Measurements from ENCODE around the gene MICAL2.

The MICAL2 gene

DNA sequence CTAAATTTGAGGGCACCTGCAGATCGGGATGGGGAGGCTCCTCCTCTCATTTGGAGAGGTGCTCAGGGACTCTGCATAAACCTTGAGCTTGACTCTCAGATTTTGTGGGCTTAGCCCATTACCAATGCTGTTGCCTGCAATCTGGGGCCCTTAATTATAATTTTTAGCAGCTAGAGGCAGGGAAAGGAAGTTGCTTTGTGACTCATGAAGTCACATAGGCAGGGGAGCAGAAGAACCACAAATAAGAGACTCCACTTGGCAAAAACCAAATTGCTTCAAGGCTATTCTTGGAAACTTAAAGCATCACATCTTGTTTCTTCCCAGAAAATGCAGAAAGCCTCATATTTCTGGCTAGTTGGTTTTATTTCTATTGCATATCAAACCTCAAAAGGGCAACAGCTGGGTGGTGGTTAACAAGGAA is 46.9 kb downstream of the MICAL2 start:
- TF ChIP-seq NFIC (IDR thresholded peaks at IDR 0.05) (no peak), TAF1 (IDR thresholded peaks at IDR 0.05; ENCODE audit: low read depth) (no peak), EGR1 (IDR thresholded peaks at IDR 0.05) (no peak)

DNA sequence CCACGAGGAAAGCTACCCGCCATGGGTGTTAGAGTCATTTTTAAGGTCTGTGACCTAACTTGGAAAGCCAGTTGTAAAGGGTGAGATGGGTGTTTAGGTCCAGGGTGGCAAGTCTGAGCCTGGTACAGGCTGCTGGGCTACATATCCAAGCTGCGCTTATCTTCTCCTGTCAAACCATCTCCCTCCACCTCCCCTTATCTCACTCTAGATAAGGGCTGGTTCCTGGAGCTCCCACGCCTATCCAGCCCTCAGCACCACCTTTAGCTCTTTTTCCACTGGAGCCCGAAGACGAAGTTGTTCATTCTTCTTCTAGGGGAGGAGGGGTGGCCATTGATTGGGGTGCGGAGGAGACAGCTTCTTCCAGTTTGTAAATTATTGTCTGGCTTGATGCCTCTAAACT is 48.5 kb downstream of the MICAL2 start:
- TF ChIP-seq, protein P1, sequence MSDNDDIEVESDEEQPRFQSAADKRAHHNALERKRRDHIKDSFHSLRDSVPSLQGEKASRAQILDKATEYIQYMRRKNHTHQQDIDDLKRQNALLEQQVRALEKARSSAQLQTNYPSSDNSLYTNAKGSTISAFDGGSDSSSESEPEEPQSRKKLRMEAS (IDR thresholded peaks at IDR 0.05) = no peak

DNA sequence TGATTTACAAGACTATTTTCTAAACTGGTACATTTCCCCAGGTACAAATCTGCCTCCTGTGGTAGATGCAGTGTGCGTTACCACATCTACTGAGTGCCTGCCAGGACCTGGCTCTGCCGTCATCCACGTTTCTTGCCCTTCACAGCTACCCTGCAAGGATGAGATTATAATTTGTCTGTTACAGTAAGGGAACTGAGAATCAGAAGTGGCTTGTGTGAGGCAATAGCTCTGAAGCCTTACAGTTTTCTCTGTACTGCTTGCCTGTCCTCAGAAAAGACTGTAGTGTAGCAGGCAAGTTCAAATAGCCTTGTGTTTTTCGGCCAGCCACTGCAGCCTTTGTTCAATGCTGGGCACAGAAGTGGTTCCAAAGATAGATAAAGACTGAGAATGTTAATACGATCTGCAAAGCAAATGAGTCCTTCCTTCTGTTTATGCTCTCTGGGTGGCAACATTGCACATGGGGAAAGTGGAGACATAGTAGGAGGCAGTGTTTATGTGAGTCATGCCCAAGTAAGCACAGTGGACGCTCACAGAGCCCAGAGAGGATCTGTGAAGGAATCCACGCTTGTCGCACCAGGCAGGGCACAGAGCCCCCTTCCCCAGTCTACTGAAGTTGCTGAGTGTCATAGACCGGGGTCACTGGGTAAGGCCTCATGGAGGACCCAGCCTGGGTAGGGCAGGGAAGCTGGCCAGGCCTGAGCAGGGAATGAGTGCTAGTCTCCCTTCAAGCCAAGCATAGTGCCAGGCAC is 49.1 kb downstream of the MICAL2 start:
- no peak for TF ChIP-seq RAD21 (IDR thresholded peaks at IDR 0.05; ENCODE audit: low read depth)
- no peak for TF ChIP-seq EGR1 (IDR thresholded peaks at IDR 0.05)
- no peak for TF ChIP-seq ZBTB7A (IDR thresholded peaks at IDR 0.05; ENCODE audit: low read depth)
- TF ChIP-seq YY1 (IDR thresholded peaks at IDR 0.05; ENCODE audit: low read depth) = no peak
- no peak for TF ChIP-seq NFIC (IDR thresholded peaks at IDR 0.05)
- TF ChIP-seq TEAD4 (IDR thresholded peaks at IDR 0.05) = no peak
- TF ChIP-seq TAF1 (IDR thresholded peaks at IDR 0.05; ENCODE audit: low read depth) = no peak
- TF ChIP-seq, protein P2, sequence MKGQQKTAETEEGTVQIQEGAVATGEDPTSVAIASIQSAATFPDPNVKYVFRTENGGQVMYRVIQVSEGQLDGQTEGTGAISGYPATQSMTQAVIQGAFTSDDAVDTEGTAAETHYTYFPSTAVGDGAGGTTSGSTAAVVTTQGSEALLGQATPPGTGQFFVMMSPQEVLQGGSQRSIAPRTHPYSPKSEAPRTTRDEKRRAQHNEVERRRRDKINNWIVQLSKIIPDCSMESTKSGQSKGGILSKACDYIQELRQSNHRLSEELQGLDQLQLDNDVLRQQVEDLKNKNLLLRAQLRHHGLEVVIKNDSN (IDR thresholded peaks at IDR 0.05) = no peak
- TF ChIP-seq FOXM1 (IDR thresholded peaks at IDR 0.05; ENCODE audit: borderline replicate concordance, low read depth) = no peak
- no peak for TF ChIP-seq CREB1 (IDR thresholded peaks at IDR 0.05; ENCODE audit: low read depth)
- TF ChIP-seq EP300 (IDR thresholded peaks at IDR 0.05; ENCODE audit: borderline replicate concordance) = no peak
- TF ChIP-seq, protein P1 (IDR thresholded peaks at IDR 0.05) = no peak
- no peak for TF ChIP-seq TCF12 (IDR thresholded peaks at IDR 0.05; ENCODE audit: low read depth)
- no peak for TF ChIP-seq CEBPB (IDR thresholded peaks at IDR 0.05)
- TF ChIP-seq, protein P3, sequence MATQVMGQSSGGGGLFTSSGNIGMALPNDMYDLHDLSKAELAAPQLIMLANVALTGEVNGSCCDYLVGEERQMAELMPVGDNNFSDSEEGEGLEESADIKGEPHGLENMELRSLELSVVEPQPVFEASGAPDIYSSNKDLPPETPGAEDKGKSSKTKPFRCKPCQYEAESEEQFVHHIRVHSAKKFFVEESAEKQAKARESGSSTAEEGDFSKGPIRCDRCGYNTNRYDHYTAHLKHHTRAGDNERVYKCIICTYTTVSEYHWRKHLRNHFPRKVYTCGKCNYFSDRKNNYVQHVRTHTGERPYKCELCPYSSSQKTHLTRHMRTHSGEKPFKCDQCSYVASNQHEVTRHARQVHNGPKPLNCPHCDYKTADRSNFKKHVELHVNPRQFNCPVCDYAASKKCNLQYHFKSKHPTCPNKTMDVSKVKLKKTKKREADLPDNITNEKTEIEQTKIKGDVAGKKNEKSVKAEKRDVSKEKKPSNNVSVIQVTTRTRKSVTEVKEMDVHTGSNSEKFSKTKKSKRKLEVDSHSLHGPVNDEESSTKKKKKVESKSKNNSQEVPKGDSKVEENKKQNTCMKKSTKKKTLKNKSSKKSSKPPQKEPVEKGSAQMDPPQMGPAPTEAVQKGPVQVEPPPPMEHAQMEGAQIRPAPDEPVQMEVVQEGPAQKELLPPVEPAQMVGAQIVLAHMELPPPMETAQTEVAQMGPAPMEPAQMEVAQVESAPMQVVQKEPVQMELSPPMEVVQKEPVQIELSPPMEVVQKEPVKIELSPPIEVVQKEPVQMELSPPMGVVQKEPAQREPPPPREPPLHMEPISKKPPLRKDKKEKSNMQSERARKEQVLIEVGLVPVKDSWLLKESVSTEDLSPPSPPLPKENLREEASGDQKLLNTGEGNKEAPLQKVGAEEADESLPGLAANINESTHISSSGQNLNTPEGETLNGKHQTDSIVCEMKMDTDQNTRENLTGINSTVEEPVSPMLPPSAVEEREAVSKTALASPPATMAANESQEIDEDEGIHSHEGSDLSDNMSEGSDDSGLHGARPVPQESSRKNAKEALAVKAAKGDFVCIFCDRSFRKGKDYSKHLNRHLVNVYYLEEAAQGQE (IDR thresholded peaks at IDR 0.05; ENCODE audit: low read depth) = no peak

DNA sequence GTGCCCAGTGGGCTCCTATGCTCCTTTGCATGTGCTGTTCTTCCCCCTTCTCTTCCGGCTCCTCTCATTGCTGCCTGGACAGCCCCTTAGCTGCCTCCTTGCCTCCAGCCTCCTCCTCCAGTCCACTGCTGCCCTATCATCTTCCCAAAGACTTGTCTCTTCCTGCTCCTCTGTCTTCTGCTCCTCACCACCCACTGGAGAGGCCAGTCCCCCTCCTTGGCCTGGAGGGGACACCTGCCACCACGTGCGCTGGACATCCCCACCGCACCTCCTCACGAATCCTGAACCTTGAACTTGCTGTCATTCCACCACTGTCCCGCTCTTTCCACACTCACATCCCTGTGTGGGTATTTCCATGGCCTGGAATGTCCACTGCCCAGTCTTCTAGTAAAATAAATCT is 49.8 kb downstream of the MICAL2 start:
- no peak for TF ChIP-seq CREB1 (IDR thresholded peaks at IDR 0.05; ENCODE audit: low read depth)
- TF ChIP-seq, protein P3 (IDR thresholded peaks at IDR 0.05; ENCODE audit: low read depth) = no peak

DNA sequence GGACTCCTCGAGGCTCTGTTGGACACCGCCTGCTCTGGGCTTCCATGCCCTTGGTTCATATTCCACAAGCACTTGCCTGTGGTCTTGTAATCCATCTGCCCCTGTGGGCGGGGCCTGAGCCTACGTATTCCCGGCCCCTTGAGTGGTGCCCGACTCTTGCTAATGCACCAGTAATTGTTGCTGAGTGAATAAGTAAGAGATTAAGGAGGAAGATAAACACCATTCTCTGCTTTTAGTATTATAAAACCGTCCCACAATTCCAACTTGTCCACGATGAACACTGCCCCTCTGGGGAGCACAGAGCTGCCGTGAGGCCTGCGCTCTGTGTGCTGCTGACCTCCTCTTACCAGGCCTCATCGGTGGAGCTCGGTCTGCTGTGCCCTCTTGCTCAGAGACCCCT is 50.3 kb downstream of the MICAL2 start:
- TF ChIP-seq TCF12 (IDR thresholded peaks at IDR 0.05; ENCODE audit: low read depth) (no peak), EGR1 (IDR thresholded peaks at IDR 0.05) (no peak), FOXM1 (IDR thresholded peaks at IDR 0.05; ENCODE audit: borderline replicate concordance, low read depth) (no peak)
- TF ChIP-seq, protein P2 (IDR thresholded peaks at IDR 0.05) = no peak
- TF ChIP-seq, protein P1 (IDR thresholded peaks at IDR 0.05) = no peak

DNA sequence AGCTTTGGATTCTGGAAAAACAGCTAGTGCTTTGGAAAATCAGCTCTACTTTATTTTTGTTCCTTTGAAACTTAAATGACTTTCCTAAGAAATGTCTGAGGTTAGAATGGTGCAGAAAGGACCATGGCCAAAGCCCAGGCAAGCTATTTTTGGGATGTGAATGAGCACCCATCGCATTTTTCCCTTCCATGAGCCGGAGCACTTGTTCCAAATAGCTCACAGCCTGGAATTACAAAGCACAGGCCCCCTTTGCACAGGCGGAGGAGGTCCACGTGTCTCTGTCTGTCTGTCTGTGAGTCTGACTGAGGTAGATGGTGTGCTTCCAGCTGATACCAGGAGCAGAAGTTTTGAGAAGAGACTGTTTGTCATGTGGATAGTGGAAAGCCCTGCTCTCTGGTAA is 50.7 kb downstream of the MICAL2 start:
- TF ChIP-seq CREB1 (IDR thresholded peaks at IDR 0.05; ENCODE audit: low read depth) (no peak), EGR1 (IDR thresholded peaks at IDR 0.05) (no peak), EP300 (IDR thresholded peaks at IDR 0.05; ENCODE audit: borderline replicate concordance) (no peak), NFIC (IDR thresholded peaks at IDR 0.05) (no peak), FOXM1 (IDR thresholded peaks at IDR 0.05; ENCODE audit: borderline replicate concordance, low read depth) (no peak), ZBTB7A (IDR thresholded peaks at IDR 0.05; ENCODE audit: low read depth) (no peak), YY1 (IDR thresholded peaks at IDR 0.05; ENCODE audit: low read depth) (no peak), TAF1 (IDR thresholded peaks at IDR 0.05; ENCODE audit: low read depth) (no peak), CEBPB (IDR thresholded peaks at IDR 0.05) (no peak), TCF12 (IDR thresholded peaks at IDR 0.05; ENCODE audit: low read depth) (no peak), RAD21 (IDR thresholded peaks at IDR 0.05; ENCODE audit: low read depth) (no peak), TEAD4 (IDR thresholded peaks at IDR 0.05) (no peak)
- TF ChIP-seq, protein P3 (IDR thresholded peaks at IDR 0.05; ENCODE audit: low read depth) = no peak
- TF ChIP-seq, protein P1 (IDR thresholded peaks at IDR 0.05) = no peak
- TF ChIP-seq, protein P2 (IDR thresholded peaks at IDR 0.05) = no peak

Data from Ishikawa (cell line).